HL-60 (cell line): ENCODE results near the gene SIGLEC12.

Experiments used
- CTCF ChIP-seq: IDR thresholded peaks from one replicate; pipeline ENCODE4 v1.5.1; 2011; ENCODE audit warnings: low read length, control low read depth, inconsistent platforms; ENCODE audit not compliant: insufficient read depth
- POLR2AphosphoS5 ChIP-seq: IDR thresholded peaks from 2 replicates; pipeline ENCODE4 v1.6.1; 2012; ENCODE audit warnings: low read depth

- TF ChIP-seq CTCF (no peak), POLR2AphosphoS5 (no peak)
These were observed 6.0 kb upstream of the SIGLEC12 start for GRCh38 chr19:51507640-51508058.
